Muscle of leg (tissue), 11 donors: ENCODE results near the gene TNIK. TPM values are rescaled to one million over a fixed set of nuclear protein-coding genes. Genes with fewer than 3 reads are reported as not detected.
"Not testable (repeated sequence)": the region's sequence is repeated elsewhere in the genome, so short reads cannot be mapped to it uniquely, and the experiment has no call there.

Source experiments
- DNase-seq: peaks from one replicate; pipeline ENCODE4 v3.0.0; 2013
- H3K27ac ChIP-seq: one replicate; pipeline ENCODE4 v1.5.1; 2013; ENCODE audit warnings: mild to moderate bottlenecking, low read length, control low read depth
- H3K27me3 ChIP-seq: one replicate; pipeline ENCODE4 v1.6.1; 2013; ENCODE audit warnings: low read length; ENCODE audit not compliant: control insufficient read depth, insufficient read depth
- H3K36me3 ChIP-seq: one replicate; pipeline ENCODE4 v1.6.1; 2013; ENCODE audit warnings: low read length; ENCODE audit not compliant: control insufficient read depth, insufficient read depth
- H3K4me1 ChIP-seq: one replicate; pipeline ENCODE4 v1.6.1; 2013; ENCODE audit warnings: low read length; ENCODE audit not compliant: control insufficient read depth, insufficient read depth
- H3K4me3 ChIP-seq: one replicate; pipeline ENCODE4 v1.5.1; 2013; ENCODE audit warnings: low read length, control low read depth
- H3K9me3 ChIP-seq: replicated peaks from 2 replicates; pipeline ENCODE4 v1.6.1; 2013; ENCODE audit warnings: low read depth, low read length; ENCODE audit not compliant: control insufficient read depth
- WGBS: methylation state at CpG from one replicate; pipeline ENCODE4 v1.1.5; 2013; ENCODE audit warnings: missing lambda C conversion rate; ENCODE audit not compliant: insufficient coverage; 5-methylcytosine and 5-hydroxymethylcytosine counted together
- polyA plus RNA-seq, 8 donors: library from polyadenylated mRNA; unstranded; fragments of 120-200 nt; gene quantifications; one replicate each; pipeline versions ENCODE4 v1.2.1 to v1.2.3, GENCODE V29; 2013; ENCODE audit warnings: inconsistent platforms in 1 of 8, low replicate concordance in 1 of 8; ENCODE audit not compliant: insufficient read length in 8 of 8, insufficient read depth in 1 of 8
- total RNA-seq: library from RNA; stranded (reverse); fragments of 120-200 nt; gene quantifications from one replicate; pipeline ENCODE4 v1.2.4, GENCODE V29; 2013

Gene TNIK
- total and polyA plus RNA-seq, 9 donors = 26.1 to 46.0 (median 33.6) TPM

DNA sequence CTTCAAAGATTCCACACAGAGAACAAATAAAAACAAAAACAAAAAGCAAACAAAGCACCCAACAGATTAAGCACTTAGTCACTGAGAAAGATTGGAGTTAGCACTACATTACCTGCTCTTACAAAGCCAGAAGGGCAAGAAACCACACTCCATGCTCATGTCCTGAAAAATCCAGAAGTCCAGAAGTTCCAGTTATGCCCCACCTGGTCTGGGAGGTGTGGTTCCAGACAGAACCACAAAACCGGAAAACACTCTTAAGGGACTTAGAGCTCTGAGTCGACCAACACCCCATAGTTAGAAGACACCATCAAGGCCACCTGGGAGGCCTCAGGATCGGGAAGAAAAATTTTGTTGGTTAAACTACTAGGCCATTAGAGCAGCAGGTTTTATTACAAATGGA lies 88.9 kb downstream of the TNIK start:
- no peak for DNase-seq
- no peak overlapping the region for H3K4me3 ChIP-seq
- WGBS = no CpG with 5 or more reads among the region's 3 CpGs
- H3K36me3 ChIP-seq = no peaks in the 10 kb centered on the region
- no peak overlapping the region for H3K27ac ChIP-seq
- H3K9me3 ChIP-seq = no peaks in the 10 kb centered on the region
- peaks cover 8% of the 10 kb centered on the region for H3K4me1 ChIP-seq
- H3K27me3 ChIP-seq = no peaks in the 10 kb centered on the region

DNA sequence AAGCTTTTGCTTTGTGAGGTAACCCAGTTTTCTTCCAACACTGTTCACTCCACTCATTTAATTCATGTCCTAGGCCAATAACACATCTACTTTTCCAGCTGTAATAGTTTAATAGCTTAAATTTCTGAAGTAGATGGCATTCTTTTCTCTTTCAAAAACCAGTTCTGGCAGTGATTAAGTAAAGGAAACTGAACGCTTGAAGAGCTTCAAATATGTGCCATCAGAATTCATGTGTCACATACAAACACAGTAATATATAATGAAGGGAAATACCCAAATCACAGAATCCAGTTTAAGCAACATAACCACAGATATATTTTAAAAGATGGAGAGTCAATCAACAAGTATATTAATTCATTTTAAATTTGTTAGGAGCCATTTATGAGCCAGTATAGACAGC lies 91.0 kb downstream of the TNIK start:
- H3K27ac ChIP-seq = no peak overlapping the region
- WGBS = no CpG with 5 or more reads among the region's 1 CpG
- H3K4me3 ChIP-seq = no peak overlapping the region
- no peaks in the 10 kb centered on the region for H3K36me3 ChIP-seq
- no peak for DNase-seq
- H3K27me3 ChIP-seq = no peaks in the 10 kb centered on the region
- H3K4me1 ChIP-seq = peaks cover 7% of the 10 kb centered on the region
- no peaks in the 10 kb centered on the region for H3K9me3 ChIP-seq

GRCh38 chr3:171366738-171367137 lies 93.5 kb downstream of the TNIK start:
- WGBS = no CpG with 5 or more reads among the region's 5 CpGs
- H3K4me1 ChIP-seq, H3K9me3 ChIP-seq, H3K4me3 ChIP-seq, H3K36me3 ChIP-seq, H3K27me3 ChIP-seq, H3K27ac ChIP-seq, DNase-seq: not testable (repeated sequence)

GRCh38 chr3:171366043-171366442 lies 94.2 kb downstream of the TNIK start:
- Histone ChIP-seq H3K36me3 (no peaks in the 10 kb centered on the region), H3K27me3 (no peaks in the 10 kb centered on the region), H3K27ac (no peak overlapping the region), H3K4me3 (no peak overlapping the region), H3K4me1 (peaks cover 7% of the 10 kb centered on the region), H3K9me3 (no peaks in the 10 kb centered on the region)
- WGBS = no CpG with 5 or more reads among the region's 1 CpG
- no peak for DNase-seq

DNA sequence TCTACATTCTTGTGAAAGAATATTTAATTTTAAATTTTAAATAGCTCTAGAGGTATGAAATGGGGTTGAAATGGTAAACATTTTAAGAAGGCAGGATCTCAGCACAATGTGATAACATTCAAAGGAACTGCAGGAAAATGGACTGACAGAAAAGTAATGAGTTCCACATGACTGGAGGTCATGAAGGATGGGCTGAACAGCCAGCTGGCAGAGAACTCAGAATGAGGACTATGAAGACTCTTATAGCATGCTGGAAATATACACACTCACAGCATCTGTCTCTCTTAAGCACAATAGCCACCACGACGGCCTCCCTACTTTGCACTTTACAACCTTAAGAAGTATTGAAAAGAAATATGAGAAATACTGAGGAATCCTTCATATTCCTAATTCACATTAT lies 94.7 kb downstream of the TNIK start:
- Histone ChIP-seq H3K27ac (no peak overlapping the region), H3K9me3 (no peaks in the 10 kb centered on the region), H3K4me1 (peaks cover 4% of the 10 kb centered on the region), H3K27me3 (no peaks in the 10 kb centered on the region), H3K4me3 (no peak overlapping the region), H3K36me3 (no peaks in the 10 kb centered on the region)
- DNase-seq = peak; percentile 93
- WGBS = no CpG with 5 or more reads among the region's 2 CpGs

GRCh38 chr3:171364500-171364899 lies 95.7 kb downstream of the TNIK start:
- no peak overlapping the region for H3K27ac ChIP-seq
- no peaks in the 10 kb centered on the region for H3K36me3 ChIP-seq
- DNase-seq = no peak
- no peak overlapping the region for H3K4me3 ChIP-seq
- H3K9me3 ChIP-seq = no peaks in the 10 kb centered on the region
- H3K27me3 ChIP-seq = no peaks in the 10 kb centered on the region
- peaks cover 4% of the 10 kb centered on the region for H3K4me1 ChIP-seq

DNA sequence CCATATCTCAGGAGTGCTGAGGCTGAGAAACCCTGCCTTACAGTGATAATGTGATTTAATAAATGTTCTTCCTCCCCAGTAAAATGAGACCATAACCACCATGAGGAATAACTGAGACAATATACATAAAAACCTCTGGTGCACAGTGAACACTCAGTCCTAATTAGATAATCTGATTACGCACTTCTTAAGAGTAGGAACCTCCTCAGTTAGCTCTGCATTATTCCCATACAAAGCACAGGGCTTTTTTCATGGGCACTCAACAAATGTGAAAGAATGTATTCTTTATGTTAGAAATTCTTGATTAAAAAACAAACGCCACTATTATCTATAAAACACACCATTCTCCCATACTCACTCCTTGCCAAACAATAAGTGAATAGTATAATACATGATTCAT lies 97.0 kb downstream of the TNIK start:
- WGBS = no CpG with 5 or more reads among the region's 2 CpGs
- no peak overlapping the region for H3K27ac ChIP-seq
- H3K27me3 ChIP-seq = no peaks in the 10 kb centered on the region
- H3K9me3 ChIP-seq = no peaks in the 10 kb centered on the region
- DNase-seq = no peak
- H3K4me1 ChIP-seq = peaks cover 4% of the 10 kb centered on the region
- no peak overlapping the region for H3K4me3 ChIP-seq
- no peaks in the 10 kb centered on the region for H3K36me3 ChIP-seq

- Histone ChIP-seq H3K4me3 (no peak overlapping the region), H3K4me1 (peaks cover 6% of the 10 kb centered on the region), H3K9me3 (no peaks in the 10 kb centered on the region)
Measured at GRCh38 chr3:171362575-171362974, 97.6 kb downstream of the TNIK start.

DNA sequence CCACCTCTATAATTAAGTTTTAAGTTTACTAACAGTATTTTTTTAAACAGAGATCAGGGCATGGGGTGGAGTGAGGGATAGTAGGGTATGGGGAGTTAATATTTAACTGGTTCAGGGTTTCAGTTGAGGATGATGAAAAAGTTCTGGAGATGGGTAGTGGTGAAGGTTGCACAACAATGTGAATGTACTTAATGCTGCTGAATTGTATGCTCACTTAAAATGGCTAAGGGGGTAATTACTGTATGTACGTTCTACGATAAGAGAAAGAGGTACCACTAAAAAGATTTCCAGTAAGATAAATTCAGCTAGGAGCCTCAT lies 101.4 kb downstream of the TNIK start:
- no CpG with 5 or more reads among the region's 2 CpGs for WGBS

More at GRCh38 chr3:171362575-171362974, 97.6 kb downstream of the TNIK start:
- Histone ChIP-seq H3K36me3 (no peaks in the 10 kb centered on the region), H3K27me3 (no peaks in the 10 kb centered on the region), H3K27ac (no peak overlapping the region)
- peak; percentile 43 for DNase-seq

DNA sequence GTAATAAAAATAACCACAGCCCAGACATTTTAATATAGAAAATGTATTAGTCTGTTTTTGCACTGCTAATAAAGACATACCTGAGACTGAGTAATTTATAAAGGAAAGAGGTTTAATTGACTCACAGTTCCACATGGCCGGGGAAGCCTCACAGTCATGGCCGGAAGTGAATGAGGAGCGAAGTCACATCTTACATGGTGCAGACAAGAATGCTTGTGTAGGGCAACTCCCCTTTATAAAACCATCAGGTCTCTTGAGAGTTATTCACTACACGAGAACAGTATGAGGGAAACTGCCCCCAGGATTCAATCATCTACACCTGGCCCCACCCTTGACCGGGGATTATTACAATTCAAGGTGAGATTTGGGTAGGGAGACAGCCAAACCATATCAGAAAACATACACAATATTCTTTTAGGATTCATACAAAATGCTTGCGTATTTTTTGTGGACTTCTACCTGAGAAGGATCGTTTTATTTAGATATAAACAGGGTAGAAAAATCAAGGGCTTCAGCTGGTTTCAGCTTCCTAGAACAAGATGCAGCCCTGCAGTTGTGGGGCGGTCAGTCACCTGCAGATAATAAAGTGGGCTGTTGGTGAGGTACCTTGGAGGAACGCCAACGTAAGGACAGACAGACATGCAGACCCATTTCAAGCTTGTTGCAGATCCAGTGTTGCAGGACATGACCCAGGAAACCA lies 101.9 kb downstream of the TNIK start:
- no peak for DNase-seq
- H3K4me3 ChIP-seq = no peak overlapping the region
- no peaks in the 10 kb centered on the region for H3K27me3 ChIP-seq
- WGBS = 87% methylated on average over 2 of the region's 10 CpGs
- H3K4me1 ChIP-seq = peaks cover 2% of the 10 kb centered on the region
- no peak overlapping the region for H3K27ac ChIP-seq
- H3K9me3 ChIP-seq = no peaks in the 10 kb centered on the region
- H3K36me3 ChIP-seq = no peaks in the 10 kb centered on the region

More for the DNA sequence above, 101.4 kb downstream of the TNIK start:
- Histone ChIP-seq H3K4me1 (peaks cover 2% of the 10 kb centered on the region), H3K36me3 (no peaks in the 10 kb centered on the region), H3K4me3 (no peak overlapping the region), H3K27me3 (no peaks in the 10 kb centered on the region), H3K27ac (no peak overlapping the region), H3K9me3 (no peaks in the 10 kb centered on the region)
- DNase-seq = no peak

GRCh38 chr3:171357721-171358120 lies 102.5 kb downstream of the TNIK start:
- H3K36me3 ChIP-seq = no peaks in the 10 kb centered on the region
- no peaks in the 10 kb centered on the region for H3K27me3 ChIP-seq
- no peak overlapping the region for H3K27ac ChIP-seq
- 86% methylated on average over 5 of the region's 8 CpGs for WGBS
- no peak for DNase-seq
- peaks cover 2% of the 10 kb centered on the region for H3K4me1 ChIP-seq
- no peak overlapping the region for H3K4me3 ChIP-seq
- no peaks in the 10 kb centered on the region for H3K9me3 ChIP-seq
